ENCODE results near the gene NDUFAF2. TPM values are rescaled to one million over a fixed set of nuclear protein-coding genes. Genes with fewer than 3 reads are reported as not detected.
"Not testable (repeated sequence)": the region's sequence is repeated elsewhere in the genome, so short reads cannot be mapped to it uniquely, and the experiment has no call there.

Gene NDUFAF2
- total RNA-seq, 1 donor from 2014 or later = 42.6 TPM

DNA sequence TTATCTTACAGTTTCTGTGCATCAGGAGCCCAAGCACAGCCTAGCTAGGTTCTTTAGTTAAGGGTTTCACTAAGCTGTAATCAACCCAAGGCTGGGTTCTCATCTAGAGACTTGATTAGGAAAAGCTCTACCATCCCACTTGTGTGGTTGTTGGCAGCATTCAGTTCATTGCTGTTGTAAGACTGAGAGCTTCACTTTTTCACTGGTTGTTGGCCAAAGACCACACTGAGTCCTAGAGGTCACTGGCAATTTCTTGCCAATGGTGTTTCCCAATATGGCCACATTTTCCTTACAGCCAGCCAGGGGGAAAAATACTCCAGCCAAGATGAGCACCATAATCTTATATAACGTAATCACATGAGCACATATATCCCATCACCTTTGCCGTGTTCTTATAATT lies 142.9 kb downstream of the NDUFAF2 start:
- no peak for DNase-seq (ENCODE audit: missing footprints)

DNA sequence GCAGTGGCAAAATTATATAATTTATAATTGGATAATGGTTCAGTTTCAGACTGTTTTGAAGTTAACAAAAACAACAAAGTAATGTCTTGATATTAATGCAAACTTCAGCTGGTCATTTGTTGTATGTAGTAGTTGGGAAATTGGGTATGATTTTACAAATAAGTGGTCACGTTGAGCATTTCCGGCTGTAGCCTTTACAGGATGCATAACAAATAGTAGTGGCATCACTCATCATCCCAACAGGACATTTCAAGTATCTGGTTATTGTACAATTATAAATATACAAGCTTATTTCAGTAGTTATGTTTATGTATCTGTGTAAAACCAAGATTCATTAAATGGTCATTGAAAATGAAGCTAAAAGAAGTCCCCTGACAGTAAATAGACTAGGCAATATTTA lies 144.3 kb downstream of the NDUFAF2 start:
- DNase-seq (ENCODE audit: missing footprints) (no peak), ATAC-seq (no peak)
- intact Hi-C loops (cut with DNase I) = no loop called here

More for the DNA sequence above, 142.9 kb downstream of the NDUFAF2 start:
- intact Hi-C loops (cut with DNase I) = no loop called here
- no peak for ATAC-seq

DNA sequence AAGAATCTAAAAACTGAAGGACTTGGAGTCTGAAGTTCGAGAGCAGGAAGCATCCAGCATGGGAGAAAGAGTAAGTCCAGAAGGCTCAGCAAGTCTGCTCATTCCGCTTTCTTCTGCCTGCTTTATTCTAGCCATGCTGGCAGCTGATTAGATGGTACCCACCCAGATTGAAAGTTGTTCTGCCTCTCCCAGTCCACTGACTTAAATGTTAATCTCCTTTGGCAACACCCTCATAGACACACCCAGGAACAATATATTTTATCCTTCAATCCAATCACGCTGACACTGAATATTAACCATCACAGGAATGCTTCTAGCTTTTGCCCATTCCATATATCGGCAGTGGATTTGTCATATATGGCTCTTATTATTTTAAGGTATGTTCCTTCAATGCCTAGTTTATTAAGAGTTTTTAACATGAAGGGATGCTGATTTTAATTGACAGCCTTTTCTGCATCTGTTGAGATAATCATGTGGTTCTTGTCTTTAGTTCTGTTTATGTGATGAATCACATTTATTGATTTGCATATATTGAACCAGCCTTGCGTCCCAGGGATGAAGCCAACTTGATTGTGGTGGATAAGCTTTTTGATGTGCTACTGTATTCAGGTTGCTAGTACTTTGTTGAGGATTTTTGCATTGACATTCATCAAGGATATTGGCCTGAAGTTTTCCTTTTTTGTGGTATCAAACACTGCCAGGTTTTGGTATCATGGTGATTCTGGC lies 148.2 kb downstream of the NDUFAF2 start:
- DNase-seq (ENCODE audit: missing footprints); intact Hi-C loops (cut with DNase I); ATAC-seq: not testable (repeated sequence)

DNA sequence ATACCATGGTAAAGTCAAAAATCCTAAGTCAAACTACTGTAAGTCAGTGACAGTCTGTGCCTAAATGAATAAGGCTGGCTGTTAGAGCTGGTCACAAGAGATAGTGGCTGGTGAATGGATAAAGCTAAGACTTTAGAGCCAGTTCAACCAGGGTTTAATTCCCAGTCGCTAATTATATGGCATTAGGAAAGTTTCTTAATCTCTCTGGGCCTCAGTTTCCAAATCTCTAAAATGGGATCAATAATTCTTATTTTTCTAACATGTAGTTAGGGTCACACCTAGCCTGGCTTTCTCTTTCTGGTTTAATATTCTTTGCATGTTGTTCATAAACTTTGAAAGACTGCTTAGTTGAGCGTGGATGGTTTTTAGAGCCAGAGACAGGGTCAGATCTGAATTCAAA lies 152.5 kb downstream of the NDUFAF2 start:
- ATAC-seq (no peak), DNase-seq (ENCODE audit: missing footprints) (no peak)
- intact Hi-C loops (cut with DNase I) = no loop called here

DNA sequence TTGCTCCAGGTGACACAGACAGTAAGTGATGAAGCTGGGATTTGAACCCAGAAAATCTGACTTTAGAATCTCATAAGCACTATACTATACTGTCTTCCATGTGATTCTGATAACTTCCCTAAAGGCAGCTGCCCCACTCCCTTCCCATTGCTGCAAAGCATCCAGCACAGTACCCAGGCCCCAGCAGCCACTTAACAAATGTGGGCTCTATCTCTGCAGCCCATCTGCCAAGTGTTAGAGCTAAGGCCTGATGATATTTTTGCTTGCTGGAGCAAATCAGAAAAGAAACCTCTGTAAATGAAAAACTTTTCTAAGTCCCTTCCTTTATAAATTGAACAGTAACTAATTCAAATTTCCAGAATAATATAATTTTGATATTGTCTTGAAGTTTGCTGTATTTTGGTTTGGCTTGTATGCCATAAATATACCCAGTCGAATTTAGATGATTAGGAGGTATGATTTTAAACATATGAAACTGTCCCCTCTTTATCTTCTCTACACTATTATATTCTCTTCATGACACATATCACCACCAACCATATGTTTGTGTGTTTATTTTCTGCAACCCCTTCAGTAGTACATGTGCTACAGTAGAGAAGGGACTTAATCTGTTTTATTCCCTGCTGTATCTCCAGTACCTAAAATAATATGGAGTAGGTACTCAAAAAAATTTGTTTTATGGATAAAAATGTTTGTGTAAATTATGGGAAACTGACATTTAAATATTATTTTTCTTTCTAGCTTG lies 153.4 kb downstream of the NDUFAF2 start:
- ATAC-seq = no peak
- intact Hi-C loops (cut with DNase I) = no loop called here
- DNase-seq (ENCODE audit: missing footprints) = no peak

DNA sequence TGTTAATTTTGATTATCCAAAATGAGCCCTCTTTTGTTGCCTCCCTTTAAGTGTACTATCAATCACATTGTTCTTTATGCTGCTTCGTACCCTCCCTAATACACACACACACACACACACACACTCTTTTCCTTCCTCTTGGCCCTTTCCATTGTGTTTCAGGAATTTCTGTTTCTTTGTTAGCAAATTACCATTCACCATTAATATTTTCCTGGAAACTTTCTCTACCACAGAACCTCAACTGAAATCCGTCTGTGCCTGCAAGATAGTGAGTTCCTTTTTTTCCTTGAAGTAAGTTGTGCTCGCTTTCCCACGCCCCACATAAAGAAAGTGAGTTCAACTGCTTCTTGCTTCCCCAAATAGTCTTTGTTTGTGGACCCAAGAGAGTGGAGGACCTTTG lies 155.4 kb downstream of the NDUFAF2 start:
- no peak for DNase-seq (ENCODE audit: missing footprints)
- intact Hi-C loops (cut with DNase I) = no loop called here
- ATAC-seq = no peak

DNA sequence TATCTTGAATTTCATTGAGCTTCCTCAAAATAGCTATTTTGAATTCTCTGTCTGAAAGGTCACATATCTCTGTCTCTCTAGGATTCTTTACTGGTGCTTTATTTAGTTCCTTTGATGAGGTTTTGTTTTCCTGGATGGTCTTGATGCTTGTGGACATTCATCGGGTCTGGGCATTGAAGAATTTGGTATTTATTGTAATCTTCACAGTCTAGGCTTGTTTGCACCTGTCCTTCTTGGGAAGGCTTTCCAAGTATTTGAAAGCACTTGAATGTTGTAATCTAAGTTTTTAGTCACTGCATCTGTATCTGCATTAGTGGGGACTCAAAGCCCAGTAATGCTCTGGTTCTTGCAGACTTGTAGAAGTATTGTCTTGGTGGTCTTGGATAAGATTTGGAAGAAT lies 169.4 kb downstream of the NDUFAF2 start:
- DNase-seq (ENCODE audit: missing footprints) (no peak), ATAC-seq (no peak)
- intact Hi-C loops (cut with DNase I) = no loop called here

DNA sequence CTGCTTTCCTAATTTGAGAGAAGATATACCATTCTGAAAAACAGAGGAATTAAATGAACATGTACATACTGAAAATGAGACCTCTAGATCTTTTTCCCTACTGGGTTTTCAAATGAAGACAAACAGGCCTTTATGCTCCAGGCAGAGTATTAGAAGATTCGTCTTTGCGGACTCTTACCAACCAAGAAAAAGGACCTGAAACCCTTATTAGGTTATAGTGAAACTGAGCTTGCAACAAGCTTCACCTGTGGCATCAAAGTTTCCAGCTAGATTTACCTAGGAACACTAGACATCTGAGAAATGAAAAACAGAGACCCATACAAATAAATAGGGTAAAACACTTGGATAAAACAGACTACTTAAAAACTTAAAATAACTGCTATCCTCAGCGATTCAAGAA lies 171.0 kb downstream of the NDUFAF2 start:
- intact Hi-C loops (cut with DNase I) = no loop called here
- ATAC-seq (no peak), DNase-seq (ENCODE audit: missing footprints) (no peak)

DNA sequence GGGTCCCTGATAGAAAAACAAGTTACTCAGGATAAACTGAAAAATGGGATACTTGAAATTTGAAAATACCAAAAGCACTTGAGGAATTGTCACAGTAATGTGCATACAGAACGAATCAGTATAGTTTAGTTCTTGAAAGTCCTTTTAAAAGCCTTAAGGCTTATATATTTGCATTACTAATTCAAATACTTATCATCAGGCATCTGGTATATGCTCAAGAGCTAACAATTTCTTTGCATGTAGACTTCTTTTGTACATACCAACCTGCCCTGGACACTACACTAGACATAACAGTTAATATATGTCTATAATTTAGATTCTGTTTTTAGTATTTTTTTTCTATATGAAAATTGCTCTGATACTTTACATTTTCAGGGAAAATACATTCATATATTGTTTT lies 174.1 kb downstream of the NDUFAF2 start:
- intact Hi-C loops (cut with DNase I) = no loop called here
- ATAC-seq (no peak), DNase-seq (ENCODE audit: missing footprints) (no peak)

DNA sequence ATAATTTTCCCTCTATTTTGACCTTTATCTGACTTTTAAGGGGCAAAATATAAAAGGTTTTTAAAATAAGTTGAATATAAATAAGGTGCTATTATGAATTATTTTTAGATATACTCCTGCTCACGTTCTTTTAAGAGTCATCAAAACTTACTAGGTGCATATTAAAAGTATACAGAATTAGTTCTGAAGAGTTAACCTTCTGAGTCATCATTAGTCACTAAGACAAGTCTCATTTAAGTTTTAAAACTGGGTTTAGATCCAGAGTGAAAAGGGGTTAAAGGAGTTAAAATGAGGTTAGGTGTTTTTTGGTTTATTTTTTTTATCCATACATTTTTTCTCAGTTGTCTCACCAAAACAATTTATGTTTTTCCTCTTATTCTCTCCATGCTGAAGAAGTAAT lies 175.5 kb downstream of the NDUFAF2 start:
- DNase-seq (ENCODE audit: missing footprints) (no peak), ATAC-seq (no peak)
- intact Hi-C loops (cut with DNase I) = no loop called here

DNA sequence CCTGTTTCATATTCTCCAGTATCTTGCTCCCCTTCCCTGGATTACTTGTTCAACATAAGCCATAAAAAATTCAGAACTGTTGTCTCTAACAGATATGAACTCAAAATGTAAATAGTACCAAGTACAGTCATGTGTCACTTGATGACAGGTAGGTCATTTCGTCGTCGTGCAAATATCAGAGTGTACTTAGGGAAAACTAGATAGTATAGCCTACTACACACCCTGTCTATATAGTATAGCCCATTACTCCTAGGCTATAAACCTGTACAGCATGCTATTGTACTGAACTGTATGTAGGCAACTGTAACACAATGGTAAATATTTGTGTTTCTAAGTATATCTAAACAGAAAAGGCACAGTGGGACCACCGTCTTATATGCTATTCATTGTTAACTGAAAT lies 178.1 kb downstream of the NDUFAF2 start:
- intact Hi-C loops (cut with DNase I) = no loop called here
- no peak for DNase-seq (ENCODE audit: missing footprints)
- ATAC-seq = no peak

DNA sequence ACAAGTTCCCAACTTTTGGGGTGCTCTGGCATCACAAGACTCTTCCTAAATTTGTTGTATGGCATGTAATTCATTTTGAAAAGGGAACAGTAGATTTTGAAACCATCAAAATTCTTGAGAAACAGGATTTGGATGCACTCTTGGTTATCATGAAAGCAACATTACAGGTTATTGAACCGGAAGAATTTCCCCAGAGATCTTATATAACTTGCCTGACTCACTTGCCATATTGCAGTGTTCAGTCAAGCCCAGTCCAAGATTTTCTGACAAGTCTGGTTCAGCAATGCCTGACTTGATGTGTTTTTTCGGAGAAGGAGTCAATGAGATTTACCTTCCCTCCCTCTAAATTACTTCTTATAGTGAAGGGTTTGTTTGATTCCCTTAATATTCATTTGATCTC lies 185.3 kb downstream of the NDUFAF2 start:
- no peak for DNase-seq (ENCODE audit: missing footprints)
- ATAC-seq = no peak
- intact Hi-C loops (cut with DNase I) = no loop called here

DNA sequence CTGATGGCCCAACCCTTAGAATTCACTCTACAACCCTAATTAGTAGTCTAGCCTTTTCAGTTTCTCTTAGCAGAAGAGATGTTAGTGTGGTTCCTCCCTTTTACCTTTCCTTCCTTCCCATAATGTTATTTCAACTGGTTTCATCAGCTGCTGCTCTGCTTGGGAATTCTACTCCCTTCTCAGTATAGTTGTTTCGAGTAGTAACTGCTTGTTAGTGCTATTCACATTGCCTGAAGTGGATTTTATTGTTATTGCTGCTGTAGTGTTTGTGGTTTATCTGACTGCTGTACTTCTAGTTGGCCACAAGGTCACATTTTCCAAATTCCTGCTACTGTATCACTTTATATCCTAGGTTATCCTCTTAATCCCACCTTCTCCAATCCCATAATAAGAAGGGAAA lies 187.6 kb downstream of the NDUFAF2 start:
- DNase-seq (ENCODE audit: missing footprints) (no peak), ATAC-seq (no peak)
- intact Hi-C loops (cut with DNase I) = no loop called here

DNA sequence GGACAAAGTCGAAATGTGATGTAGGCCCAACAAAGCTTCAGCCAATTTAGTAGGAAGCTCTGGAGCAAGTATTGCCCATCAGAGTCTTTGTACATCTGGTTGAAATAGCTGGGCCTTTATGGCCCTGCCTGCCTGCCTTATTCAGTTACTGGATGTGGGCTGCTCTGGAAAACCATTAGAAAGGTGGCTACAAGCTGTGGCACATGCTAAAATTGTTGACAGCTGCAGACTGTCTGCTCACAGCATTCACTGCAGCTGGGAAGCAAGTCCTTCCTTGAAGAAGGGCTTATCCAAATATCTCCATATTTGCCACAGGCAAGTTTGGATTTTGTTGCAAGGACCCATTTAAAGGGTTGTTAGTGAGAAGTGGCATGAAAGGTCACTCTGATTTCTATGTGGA lies 192.8 kb downstream of the NDUFAF2 start:
- DNase-seq (ENCODE audit: missing footprints) = no peak
- no peak for ATAC-seq
- intact Hi-C loops (cut with DNase I) = no loop called here

DNA sequence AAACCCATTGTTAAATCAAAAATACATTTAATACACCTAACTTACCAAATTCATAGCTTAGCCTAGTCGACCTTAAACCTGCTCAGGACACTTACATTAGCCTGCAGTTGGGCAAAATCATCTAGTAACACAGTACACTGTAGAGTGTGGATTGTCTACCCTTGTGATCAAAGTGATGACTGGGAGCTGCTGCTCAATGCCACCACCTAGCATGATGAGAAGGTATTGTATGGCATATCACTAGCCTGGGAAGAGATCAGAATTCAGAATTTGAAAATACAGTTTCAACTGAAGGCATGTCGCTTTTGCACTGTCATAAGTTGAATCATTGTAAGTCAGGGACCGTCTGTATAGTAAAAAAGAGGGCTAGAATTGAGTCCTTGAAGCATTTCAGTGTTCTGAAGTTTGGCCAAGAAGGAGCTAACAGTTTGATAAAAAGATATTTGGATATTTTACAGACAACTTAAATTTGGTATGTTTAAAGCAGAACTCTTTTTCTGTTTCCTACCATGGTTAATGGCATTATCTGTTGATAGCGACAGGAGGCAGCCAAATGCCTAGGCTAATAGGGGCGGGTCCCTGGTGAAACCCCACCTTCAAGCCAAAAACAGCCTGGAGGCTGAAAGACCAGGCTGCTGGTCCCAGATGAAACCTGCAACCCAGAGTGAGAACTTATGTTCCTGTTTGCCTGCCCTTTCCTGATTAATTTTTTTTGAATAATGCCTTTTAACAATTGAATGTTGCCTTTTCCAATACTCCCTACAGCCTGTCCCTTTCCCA lies 194.3 kb downstream of the NDUFAF2 start:
- no peak for ATAC-seq
- intact Hi-C loops (cut with DNase I) = no loop called here
- no peak for DNase-seq (ENCODE audit: missing footprints)

DNA sequence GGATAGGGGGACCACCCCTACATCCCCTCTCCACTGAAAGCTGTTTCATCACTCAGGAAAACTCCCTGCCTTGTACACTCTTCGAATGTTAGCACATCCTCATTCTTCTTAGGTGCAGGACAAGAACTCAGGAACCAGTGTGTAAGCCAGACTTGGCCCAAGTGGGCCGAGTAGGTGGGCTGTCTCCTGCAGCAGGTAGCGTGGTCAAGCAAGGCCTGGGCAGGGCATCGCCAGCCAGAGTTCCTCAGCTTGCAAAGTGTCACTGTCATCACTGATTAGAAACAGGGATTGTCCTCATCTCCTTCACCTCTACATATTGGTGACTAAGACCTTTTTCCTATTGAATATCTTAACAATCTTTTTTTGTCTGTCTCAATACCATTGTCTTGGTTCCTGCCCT lies 194.9 kb downstream of the NDUFAF2 start:
- ATAC-seq (no peak), DNase-seq (ENCODE audit: missing footprints) (no peak)
- intact Hi-C loops (cut with DNase I) = no loop called here

DNA sequence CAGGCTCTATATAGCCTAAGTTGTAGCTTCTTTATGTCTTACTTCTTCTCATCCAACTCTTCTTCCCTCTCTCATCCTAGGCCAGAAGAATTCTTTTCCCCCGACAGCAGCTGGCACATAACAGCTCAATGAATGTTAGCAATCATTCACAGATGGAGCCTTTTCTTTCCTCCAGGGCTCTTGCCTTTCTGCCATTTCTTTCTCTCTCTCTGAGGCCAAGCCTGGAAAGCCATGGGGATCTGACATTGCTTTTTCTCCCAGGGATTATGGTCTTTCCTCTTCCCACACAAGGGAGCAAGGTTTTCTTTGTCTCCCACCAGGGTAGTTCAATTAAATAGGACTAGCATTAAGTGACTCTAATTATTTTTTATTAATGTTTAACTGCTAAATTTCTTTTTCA lies 196.8 kb downstream of the NDUFAF2 start:
- ATAC-seq = no peak

DNA sequence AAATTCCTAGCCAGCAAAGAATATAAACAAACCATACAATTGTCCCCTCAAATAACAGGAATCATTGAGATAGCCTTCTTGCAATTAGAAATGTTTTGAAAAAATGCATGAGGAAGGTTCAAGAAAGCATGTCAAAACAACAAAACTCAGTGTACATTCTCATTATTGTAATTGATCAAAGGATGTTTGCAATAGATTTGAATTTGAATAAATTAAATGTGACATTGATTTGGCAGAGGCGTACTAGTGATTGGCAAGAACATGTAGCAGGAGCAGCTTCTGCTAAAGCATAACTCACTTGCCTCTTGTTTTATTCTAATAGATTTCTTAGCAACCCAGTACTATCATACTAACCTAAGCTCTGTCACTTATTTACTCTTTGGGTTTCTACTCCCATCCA lies 197.4 kb downstream of the NDUFAF2 start:
- intact Hi-C loops (cut with DNase I) = no loop called here
- no peak for DNase-seq (ENCODE audit: missing footprints)
- ATAC-seq = no peak

More for the DNA sequence above, 196.8 kb downstream of the NDUFAF2 start:
- intact Hi-C loops (cut with DNase I) = no loop called here
- no peak for DNase-seq (ENCODE audit: missing footprints)

DNA sequence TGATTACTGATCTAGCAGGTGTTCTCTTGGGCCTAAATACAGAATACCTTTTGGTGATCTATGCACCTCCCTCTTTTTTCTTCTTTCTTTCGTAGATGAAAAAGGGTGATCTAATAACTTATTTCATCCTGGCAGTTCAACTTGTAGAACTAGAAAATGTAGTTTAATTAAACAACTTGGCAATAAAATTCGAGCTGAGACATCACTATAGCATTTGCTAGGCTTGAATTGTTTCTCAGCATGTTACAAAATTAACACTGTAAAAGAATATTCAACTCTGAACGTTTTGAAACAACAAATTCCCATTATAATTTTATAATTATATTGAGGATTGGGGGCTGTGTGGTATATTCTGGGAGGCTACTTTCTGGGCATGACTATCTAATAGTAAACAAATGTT lies 197.8 kb downstream of the NDUFAF2 start:
- ATAC-seq (no peak), DNase-seq (ENCODE audit: missing footprints) (no peak)
- intact Hi-C loops (cut with DNase I) = no loop called here

DNA sequence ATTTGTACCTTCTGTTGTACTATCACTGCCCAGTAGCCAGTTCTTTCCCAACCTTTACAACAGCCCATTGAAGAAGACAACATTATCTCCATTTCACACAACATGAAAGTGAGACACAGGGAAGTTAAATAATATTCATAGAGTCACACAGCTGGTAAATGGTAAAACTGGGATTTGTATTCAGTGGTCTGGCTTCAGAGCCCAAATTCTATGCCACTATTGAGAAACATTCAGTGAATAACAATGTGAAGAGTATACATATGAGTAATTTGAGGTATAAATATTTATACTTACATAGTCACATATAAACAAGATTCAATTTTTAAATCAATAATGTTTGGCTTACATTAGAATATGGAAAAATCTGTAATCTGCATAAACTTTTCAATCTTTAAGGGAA lies 203.5 kb downstream of the NDUFAF2 start:
- DNase-seq (ENCODE audit: missing footprints) (no peak), ATAC-seq (no peak)
- intact Hi-C loops (cut with DNase I) = no loop called here

Data from Right ventricle myocardium inferior (tissue), 1 donor.